GM04503 (cell line): Measurements from ENCODE around the gene OR9A2.
A peak's percentile ranks its signal among the peaks of the same experiment; 100 is the strongest.
"Not testable (repeated sequence)": the region's sequence is repeated elsewhere in the genome, so short reads cannot be mapped to it uniquely, and the experiment has no call there.

Experiments used
- DNase-seq: peaks from one replicate; pipeline ENCODE4 v3.0.0-alpha.2; 2012; ENCODE audit warnings: low read depth

Gene OR9A2

DNA sequence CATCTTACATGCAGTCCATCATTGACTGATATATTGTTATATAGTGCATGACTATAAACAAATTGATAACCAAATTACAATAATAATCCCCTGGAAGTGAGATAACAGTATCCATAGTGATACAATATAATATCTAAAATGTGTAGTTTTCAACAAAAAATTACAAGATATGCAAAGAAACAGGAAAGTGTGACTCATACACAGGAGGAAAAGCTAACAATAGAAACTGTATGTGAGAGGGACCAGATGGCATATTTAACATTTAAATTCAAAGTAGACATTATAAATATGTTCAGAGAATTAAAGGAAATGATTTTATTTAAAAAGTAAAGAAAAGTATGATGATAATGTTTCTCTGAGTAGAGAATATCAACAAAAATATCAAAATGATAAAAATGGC lies 8.0 kb downstream of the OR9A2 start:
- DNase-seq = no peak

- no peak for DNase-seq
Measured at GRCh38 chr7:143016996-143017395, 9.9 kb downstream of the OR9A2 start.

GRCh38 chr7:143015926-143016490 lies 10.9 kb downstream of the OR9A2 start:
- DNase-seq = peak; percentile 36

DNA sequence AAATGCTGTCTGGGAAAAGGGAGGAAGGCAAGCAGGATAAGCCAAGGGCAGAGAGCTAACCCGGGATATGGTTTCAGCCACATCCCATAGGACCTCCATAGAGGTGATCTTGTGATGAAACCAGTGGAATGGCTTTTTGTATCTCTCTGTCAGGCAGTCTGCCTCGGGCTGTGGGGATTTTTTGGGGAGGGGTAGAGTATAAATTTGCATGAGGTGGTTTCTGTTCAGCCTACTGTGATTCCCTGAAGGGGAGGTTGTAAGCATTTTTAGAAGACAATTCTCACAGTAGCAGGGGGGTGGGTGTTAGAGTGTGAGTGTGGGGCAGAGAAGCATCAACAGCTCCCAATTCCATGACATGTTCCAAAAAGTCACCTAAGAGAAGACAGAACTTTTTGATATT lies 11.8 kb downstream of the OR9A2 start:
- no peak for DNase-seq

DNA sequence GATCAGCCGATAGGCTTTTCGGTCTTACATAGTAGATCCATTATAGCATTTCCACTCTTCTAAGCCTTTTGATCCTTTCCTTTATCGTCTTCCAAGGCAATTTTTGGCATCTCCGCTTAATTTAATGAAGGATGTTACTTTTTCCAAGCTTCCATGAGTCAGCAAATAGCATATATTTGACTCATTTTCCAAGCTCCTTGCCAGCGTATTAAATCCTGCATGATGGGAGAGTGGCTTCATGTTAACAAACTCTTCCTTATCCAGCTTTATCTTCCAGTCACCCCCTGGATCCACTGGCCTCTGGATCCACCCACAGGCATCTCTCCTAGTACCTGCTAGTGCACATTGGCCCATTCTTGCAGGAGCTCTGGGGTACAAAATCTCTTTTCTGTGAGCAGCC lies 13.0 kb downstream of the OR9A2 start:
- peak; percentile 68 for DNase-seq

GRCh38 chr7:143013473-143013872 lies 13.5 kb downstream of the OR9A2 start:
- DNase-seq = no peak

- no peak for DNase-seq
Measured at GRCh38 chr7:143012409-143012808, 14.5 kb downstream of the OR9A2 start.

GRCh38 chr7:143012001-143012400 lies 14.9 kb downstream of the OR9A2 start:
- DNase-seq = no peak

GRCh38 chr7:143008007-143008901 lies 18.7 kb downstream of the OR9A2 start:
- no peak for DNase-seq

DNA sequence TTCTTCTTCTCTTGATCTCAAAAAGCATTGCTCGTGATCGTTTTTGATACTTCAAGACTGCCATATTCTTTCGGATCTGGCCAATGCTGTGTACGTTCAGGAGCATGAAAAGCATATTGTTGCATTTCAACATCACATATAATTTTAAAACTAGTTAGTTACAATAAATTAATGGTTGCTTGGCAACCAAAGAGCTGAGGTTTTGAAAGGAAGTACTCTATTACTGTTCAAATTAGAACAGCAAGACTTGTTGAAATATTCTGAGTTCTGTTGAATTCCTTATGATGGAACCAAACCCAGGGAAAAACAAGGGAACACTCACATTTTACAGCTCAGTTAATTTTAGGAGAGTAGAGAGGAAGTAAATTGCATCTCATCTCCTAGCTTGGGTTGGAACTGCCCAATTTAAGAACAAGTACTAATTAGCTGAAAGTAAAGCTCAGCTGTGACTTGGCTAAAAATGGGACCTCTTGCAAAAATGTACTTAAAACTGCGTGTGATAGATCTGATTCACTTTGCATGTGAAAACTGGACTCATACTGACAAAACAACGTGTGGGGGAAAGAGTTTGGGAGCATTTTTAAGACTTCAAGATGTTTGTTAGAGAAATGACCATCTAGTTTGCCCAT lies 21.2 kb downstream of the OR9A2 start:
- no peak for DNase-seq

DNA sequence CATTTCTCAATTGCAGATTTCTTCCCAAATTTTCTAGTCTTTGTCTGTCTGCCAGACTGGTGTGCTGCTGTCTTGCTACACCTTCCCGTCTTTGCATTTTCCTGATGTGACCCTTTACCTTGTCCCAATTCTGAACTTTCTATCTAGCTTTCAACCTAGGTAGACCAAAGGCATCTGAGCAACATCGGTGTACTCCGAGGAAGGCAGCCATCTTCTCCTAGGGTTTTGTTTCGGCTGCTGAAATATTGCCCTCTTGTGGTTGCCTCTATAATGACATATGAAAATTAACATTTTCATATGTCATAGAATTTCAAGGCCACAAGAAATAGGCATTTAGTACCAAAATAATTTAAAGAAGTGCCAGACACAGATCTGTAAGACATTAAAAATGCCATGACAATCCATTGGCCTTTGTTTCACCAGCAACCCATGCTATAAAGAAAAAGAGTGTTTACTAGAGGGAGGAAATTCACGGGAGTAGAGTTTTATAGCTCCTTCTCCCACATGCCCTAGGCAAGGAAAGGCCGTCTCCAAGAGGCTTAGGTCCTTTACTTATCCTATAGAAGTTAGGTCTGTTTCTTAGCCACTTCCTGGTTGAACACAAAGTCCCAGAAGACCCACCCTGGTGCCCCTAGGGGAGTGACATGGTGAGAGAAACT lies 23.4 kb downstream of the OR9A2 start:
- no peak for DNase-seq

GRCh38 chr7:143002898-143003297 lies 24.0 kb downstream of the OR9A2 start:
- DNase-seq = no peak

- no peak for DNase-seq
Measured at GRCh38 chr7:143002106-143002505, 24.8 kb downstream of the OR9A2 start.

DNA sequence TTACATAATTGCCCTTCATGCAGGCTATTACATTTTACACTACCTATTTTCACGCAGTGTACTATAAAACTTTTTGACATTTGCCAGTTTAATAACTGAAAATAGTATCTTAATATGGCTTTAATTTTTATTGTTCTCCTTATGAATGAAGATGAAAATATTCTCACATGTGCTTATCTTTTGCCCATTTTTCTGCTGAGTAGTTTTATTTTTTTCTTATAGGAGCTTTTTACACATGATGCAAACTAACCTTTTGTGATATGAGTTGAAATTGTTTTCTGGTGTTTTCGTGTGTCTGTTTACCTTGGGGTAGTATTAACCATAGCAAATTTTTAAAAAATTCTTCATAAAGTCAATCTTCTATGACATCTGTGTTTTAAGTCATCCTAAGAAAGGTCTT lies 26.3 kb downstream of the OR9A2 start:
- DNase-seq = no peak

- no peak for DNase-seq
Measured at GRCh38 chr7:142999793-143000192, 27.1 kb downstream of the OR9A2 start.

- DNase-seq = no peak
Measured at GRCh38 chr7:142998966-142999365, 28.0 kb downstream of the OR9A2 start.

DNA sequence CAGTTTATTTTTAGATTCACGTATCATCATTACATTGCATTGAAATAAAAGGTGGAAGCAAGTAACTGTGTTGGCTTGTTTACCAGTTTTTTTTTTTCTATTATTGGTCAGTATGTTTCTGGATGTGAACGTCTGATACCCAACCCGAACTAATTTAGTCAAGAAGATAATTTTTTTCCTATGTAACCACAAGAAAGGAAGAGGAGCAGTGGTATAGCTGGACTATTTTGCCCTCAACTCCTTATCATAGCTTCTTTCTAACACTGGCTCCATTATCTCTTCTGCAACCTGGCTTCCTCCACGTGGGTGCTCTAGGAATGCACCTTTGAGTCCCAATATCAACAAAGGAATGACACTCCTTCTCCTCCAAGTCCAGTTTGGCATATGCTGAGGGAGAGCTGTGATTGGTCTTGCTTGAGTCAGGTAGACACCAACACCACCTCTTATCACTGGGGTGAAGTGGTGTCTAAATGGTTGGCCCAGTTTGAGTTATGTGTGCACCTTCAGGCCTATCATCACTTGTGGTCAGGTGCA lies 29.4 kb downstream of the OR9A2 start:
- no peak for DNase-seq

DNA sequence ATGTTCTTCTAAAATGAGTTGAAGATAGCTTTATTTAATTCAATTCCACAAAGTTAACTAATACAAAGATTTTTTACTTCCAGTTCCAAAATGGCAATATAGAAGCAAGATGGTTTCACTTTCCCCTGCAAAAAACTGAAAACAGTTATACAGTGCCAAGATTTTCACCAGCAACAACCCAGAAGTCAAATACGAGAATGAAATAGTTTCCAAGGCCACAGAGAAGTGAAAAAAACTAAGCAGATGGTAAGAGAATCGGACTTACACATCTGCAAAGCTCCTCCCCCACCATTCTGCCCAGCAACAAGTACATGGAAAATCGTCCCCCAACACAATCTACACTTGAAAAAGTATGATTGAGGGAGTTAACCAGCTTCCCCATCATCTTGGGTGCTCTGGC lies 34.5 kb downstream of the OR9A2 start:
- no peak for DNase-seq

DNA sequence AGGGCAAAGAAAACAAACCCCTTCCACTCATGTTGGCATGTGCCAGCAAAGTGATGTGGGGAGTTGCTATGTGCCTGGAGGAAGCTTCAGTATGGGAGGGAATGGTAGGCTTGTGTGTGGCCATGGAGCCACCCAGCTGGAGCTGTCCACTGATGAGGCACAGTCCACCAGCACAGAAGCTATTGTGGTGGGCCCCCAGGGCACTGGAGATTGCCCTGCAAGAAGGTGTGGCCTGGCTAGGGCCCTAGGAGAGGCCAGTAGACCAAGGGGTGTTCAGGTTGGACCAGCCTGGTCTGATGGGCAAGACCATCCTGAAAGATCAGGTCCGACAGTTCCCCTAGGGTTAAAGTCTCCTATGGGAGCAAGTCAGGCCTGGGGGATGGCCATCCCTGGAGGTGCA lies 42.6 kb downstream of the OR9A2 start:
- no peak for DNase-seq

GRCh38 chr7:142983825-142984224 lies 43.1 kb downstream of the OR9A2 start:
- DNase-seq = no peak

DNA sequence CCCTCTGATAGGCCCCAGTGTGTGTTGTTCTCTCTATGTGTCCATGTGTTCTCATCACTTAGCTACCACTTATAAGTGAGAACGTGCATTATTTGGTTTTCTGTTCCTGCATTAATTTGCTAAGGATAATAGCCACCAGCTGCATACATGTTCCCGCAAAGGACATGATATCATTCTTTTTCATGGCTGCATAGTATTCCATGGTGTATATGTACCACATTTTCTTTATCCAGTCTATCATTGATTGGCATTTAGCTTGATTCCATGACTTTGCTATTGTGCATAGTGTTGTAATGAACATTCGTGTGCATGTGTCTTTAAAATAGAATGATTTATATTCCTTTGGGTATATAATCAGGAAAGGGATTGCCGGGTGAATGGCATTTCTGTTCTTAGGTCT lies 48.5 kb downstream of the OR9A2 start:
- DNase-seq = not testable (repeated sequence)
